ENCODE measurements around the gene NOXA1.

NOXA1 gene

DNA sequence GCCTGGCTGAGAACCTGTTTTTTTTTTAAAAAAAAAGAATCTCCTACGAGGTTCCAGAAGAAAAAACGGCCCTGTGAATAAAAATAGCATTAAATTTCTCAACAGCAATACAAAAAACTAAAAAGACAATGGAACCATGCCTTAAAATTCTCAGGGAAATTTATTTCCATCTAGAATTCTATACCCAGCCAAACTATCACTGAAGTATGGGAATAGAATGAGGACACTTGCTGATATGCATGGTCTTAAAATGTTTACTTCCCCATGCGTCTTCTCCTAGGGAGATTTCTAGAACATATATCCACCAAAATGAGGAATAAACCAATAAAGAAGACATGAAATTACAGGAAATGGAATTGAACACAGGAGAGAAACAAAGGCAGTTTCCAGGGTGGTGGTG lies 52.5 kb downstream of the NOXA1 start:
- no peak for TF ChIP-seq SPI1 (IDR thresholded peaks at IDR 0.05; ENCODE audit: low read depth, low read length)
- no peak for TF ChIP-seq PAX5 (IDR thresholded peaks at IDR 0.05; ENCODE audit: insufficient read depth, low read length, severe bottlenecking)
- no peak for TF ChIP-seq POLR2A (IDR thresholded peaks at IDR 0.05; ENCODE audit: low read depth, low read length)
- TF ChIP-seq TAF1 (IDR thresholded peaks at IDR 0.05; ENCODE audit: low read depth, low read length): no peak
- TF ChIP-seq POLR2AphosphoS5 (IDR thresholded peaks at IDR 0.05; ENCODE audit: low read depth, low read length): no peak
- TF ChIP-seq POU2F2 (IDR thresholded peaks at IDR 0.05; ENCODE audit: low read depth, low read length): no peak
- FAIRE-seq (no peak), DNase-seq (ENCODE audit: insufficient read length, low spot score) (no peak)

- no peak for DNase-seq (ENCODE audit: insufficient read length, low spot score)
- FAIRE-seq: no peak
- TF ChIP-seq POU2F2 (IDR thresholded peaks at IDR 0.05; ENCODE audit: low read depth, low read length) (no peak), POLR2A (IDR thresholded peaks at IDR 0.05; ENCODE audit: low read depth, low read length) (no peak), SPI1 (IDR thresholded peaks at IDR 0.05; ENCODE audit: low read depth, low read length) (no peak), PAX5 (IDR thresholded peaks at IDR 0.05; ENCODE audit: insufficient read depth, low read length, severe bottlenecking) (no peak), POLR2AphosphoS5 (IDR thresholded peaks at IDR 0.05; ENCODE audit: low read depth, low read length) (no peak), TAF1 (IDR thresholded peaks at IDR 0.05; ENCODE audit: low read depth, low read length) (no peak)
Observed at GRCh38 chr9:137476856-137477255, 53.7 kb downstream of the NOXA1 start.

DNA sequence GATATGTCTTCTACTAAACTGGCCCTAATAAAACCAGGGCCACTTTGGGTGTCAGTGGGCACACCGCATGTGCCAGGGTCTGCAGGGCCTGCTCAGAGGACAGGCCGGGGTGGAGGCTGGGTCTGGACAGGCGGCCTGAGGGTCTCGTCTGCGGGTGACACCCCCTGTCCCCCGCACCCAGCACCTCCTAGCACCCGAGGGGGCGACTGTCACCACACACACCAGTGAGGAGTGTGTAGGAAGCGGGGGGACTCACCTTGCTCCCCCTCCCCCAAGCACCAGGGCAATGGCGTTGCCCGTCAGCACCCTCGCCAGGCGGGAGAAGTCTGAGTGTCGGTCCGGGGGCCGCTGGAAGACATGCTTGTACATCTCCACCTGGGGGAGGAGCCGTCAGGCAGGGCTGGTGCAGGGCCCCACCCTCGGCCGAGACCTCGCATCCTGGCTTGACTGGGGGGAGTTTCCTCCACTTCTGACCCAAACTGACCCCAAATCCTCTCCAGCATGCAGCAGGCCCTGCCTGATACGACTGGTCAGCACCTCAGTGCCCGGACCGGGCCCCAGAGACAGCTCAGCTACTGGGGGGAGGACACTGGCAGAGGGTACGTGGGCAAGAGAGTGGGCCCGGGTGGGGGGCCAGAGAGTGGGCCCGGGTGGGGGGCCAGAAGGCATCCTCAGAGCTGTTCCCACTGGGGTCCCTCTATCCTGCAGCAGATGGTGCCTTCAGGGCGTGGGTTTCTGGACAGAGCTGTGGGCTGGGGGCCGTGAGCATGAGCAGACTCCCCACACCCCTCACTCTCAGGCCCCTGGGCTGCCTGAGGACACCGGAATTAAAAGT lies 54.8 kb downstream of the NOXA1 start:
- no peak for TF ChIP-seq POLR2A (IDR thresholded peaks at IDR 0.05; ENCODE audit: low read depth, low read length)
- TF ChIP-seq PAX5 (IDR thresholded peaks at IDR 0.05; ENCODE audit: insufficient read depth, low read length, severe bottlenecking): no peak
- TF ChIP-seq POU2F2 (IDR thresholded peaks at IDR 0.05; ENCODE audit: low read depth, low read length): no peak
- no peak for TF ChIP-seq POLR2AphosphoS5 (IDR thresholded peaks at IDR 0.05; ENCODE audit: low read depth, low read length)
- TF ChIP-seq TAF1 (IDR thresholded peaks at IDR 0.05; ENCODE audit: low read depth, low read length): no peak
- DNase-seq (ENCODE audit: insufficient read length, low spot score): no peak
- FAIRE-seq: no peak

- TF ChIP-seq PAX5 (IDR thresholded peaks at IDR 0.05; ENCODE audit: insufficient read depth, low read length, severe bottlenecking): no peak
- TF ChIP-seq POLR2A (IDR thresholded peaks at IDR 0.05; ENCODE audit: low read depth, low read length): no peak
- no peak for TF ChIP-seq TAF1 (IDR thresholded peaks at IDR 0.05; ENCODE audit: low read depth, low read length)
- no peak for TF ChIP-seq POU2F2 (IDR thresholded peaks at IDR 0.05; ENCODE audit: low read depth, low read length)
- no peak for TF ChIP-seq SPI1 (IDR thresholded peaks at IDR 0.05; ENCODE audit: low read depth, low read length)
- no peak for TF ChIP-seq POLR2AphosphoS5 (IDR thresholded peaks at IDR 0.05; ENCODE audit: low read depth, low read length)
- DNase-seq (ENCODE audit: insufficient read length, low spot score): no peak
- no peak for FAIRE-seq
Observed at GRCh38 chr9:137478613-137478961, 55.4 kb downstream of the NOXA1 start.

- DNase-seq (ENCODE audit: insufficient read length, low spot score) (no peak), FAIRE-seq (no peak)
- TF ChIP-seq TAF1 (IDR thresholded peaks at IDR 0.05; ENCODE audit: low read depth, low read length): no peak
- no peak for TF ChIP-seq PAX5 (IDR thresholded peaks at IDR 0.05; ENCODE audit: insufficient read depth, low read length, severe bottlenecking)
- TF ChIP-seq POLR2A (IDR thresholded peaks at IDR 0.05; ENCODE audit: low read depth, low read length): no peak
- TF ChIP-seq POU2F2 (IDR thresholded peaks at IDR 0.05; ENCODE audit: low read depth, low read length): no peak
- TF ChIP-seq SPI1 (IDR thresholded peaks at IDR 0.05; ENCODE audit: low read depth, low read length): no peak
- no peak for TF ChIP-seq POLR2AphosphoS5 (IDR thresholded peaks at IDR 0.05; ENCODE audit: low read depth, low read length)
Observed at GRCh38 chr9:137478962-137479861, 56.0 kb downstream of the NOXA1 start.

DNA sequence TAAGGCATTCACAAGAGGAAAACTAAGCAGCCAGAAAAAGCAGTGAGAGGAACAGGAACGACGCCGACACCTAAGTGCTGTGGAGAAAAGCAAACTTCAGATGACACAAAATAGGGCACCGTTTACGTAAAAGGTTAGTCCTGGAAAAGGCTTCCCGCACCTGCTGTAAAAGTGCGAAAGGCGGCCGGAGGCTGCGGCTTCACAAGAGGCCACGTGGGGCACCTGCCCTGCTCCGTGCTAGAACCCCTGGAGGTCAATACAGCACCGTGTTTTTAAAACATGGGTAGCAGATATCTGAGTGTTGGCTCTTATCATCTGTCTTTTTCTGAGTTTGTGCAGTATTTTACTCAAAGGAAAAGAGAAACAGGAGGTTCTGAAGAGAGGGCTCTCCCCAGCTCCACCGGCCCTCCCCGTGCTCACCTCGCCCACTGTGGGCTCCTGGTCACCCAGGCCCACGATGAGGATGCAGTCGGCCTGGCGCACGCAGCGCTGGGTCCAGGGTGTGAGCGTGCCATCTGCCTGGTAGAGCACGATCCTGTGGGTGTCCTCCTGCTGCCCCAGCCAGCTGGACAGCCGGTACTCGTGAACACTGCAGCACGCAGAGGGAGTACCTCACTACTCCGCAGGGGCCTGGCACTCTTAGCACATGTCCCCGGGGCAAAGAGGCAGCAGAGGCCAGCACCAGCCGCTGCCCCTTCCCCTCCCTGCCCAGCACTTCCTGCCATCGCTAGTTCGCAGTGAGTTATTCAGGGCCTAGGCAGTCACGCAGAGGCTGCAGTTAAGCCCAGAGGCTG lies 56.9 kb downstream of the NOXA1 start:
- TF ChIP-seq SPI1 (IDR thresholded peaks at IDR 0.05; ENCODE audit: low read depth, low read length): no peak
- TF ChIP-seq POLR2A (IDR thresholded peaks at IDR 0.05; ENCODE audit: low read depth, low read length): no peak
- no peak for TF ChIP-seq POLR2AphosphoS5 (IDR thresholded peaks at IDR 0.05; ENCODE audit: low read depth, low read length)
- no peak for TF ChIP-seq PAX5 (IDR thresholded peaks at IDR 0.05; ENCODE audit: insufficient read depth, low read length, severe bottlenecking)
- no peak for TF ChIP-seq POU2F2 (IDR thresholded peaks at IDR 0.05; ENCODE audit: low read depth, low read length)
- TF ChIP-seq TAF1 (IDR thresholded peaks at IDR 0.05; ENCODE audit: low read depth, low read length): no peak
- no peak for FAIRE-seq
- DNase-seq (ENCODE audit: insufficient read length, low spot score): no peak

- TF ChIP-seq POLR2A (IDR thresholded peaks at IDR 0.05; ENCODE audit: low read depth, low read length) (no peak), SPI1 (IDR thresholded peaks at IDR 0.05; ENCODE audit: low read depth, low read length) (no peak), POU2F2 (IDR thresholded peaks at IDR 0.05; ENCODE audit: low read depth, low read length) (no peak), POLR2AphosphoS5 (IDR thresholded peaks at IDR 0.05; ENCODE audit: low read depth, low read length) (no peak)
- DNase-seq (ENCODE audit: insufficient read length, low spot score): no peak
- no peak for FAIRE-seq
Observed at GRCh38 chr9:137480686-137481683, 57.8 kb downstream of the NOXA1 start.

Measured in GM12891 (cell line).